ENCODE data around the gene FZR1. TPM values are rescaled to one million over a fixed set of nuclear protein-coding genes. Genes with fewer than 3 reads are reported as not detected.
A peak's percentile ranks its signal among the peaks of the same experiment; 100 is the strongest.

FZR1 gene
- polyA plus RNA-seq, 3 donors, result 7.7 to 44.6 (median 9.4) TPM

DNA sequence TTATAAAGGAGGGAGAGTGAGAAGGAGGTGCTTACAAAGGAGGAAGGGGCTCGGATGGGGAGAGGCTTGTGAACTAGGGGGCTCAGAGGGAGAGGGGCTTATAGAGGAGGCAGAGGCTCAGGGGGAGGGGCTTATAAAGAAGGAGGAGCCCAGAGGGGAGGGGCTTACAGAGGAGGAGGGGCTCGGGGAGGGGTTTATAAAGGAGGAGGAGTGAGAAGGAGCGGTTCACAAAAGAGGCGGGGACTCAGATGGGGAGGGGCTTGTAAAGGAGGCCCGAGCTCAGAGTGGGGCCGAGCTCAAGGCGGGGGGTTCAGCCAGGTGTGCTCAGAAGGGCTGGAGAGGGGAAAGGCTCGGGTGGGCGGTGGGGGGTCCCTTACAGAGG lies 26.3 kb upstream of the FZR1 start:
- no peak overlapping the region for H3K9ac ChIP-seq (ENCODE audit: insufficient read depth, low read length, poor library complexity, severe bottlenecking)
- H3K27ac Mint-ChIP-seq, result peak overlapping the region in 2 of 7 donors; percentile 13 to 66
- H3K27me3 ChIP-seq (ENCODE audit: control insufficient read depth in 2 of 2, insufficient read depth in 2 of 2, low read length in 2 of 2), result no peaks in the 10 kb centered on the region

DNA sequence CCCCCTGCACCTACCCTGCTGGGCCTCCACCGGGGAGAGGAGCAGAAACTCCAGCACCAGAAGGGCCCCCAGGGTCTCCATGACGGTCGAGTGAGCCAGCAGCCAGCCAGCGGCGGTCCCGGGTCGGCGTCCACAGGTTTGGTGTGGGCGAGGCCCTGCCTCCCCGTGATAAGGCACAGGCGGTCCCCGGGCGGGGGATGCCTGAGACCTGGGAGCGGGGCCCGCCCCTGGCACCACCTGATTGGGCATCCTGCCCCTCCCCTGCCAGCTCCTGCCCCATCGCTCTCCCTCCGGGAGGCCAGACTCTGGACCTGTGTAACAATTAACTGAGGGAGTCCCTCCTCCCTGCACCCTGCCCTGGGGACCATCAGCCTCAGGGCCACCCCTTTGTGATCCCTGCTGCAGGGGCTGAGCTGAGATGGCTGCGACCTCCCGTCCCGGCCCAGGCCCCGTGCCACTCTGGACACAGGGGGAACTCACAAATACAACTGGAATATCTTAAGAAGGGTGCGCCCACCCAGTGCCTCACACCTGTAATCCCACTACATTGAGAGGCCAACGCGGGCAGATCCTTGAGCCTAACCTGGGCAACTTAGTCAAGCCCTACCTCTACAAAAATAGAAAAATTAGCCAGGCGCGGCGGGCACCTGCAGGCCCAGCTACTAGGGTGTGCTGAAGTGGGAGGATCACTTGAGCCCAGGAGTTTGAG lies 25.6 kb upstream of the FZR1 start, which contains the start of gene SMIM24:
SMIM24 (minus strand) TSS at position 143 of the 709 bp plus-strand sequence; CDS start at position 81, 62 bp downstream.
- TF ChIP-seq, protein P1, sequence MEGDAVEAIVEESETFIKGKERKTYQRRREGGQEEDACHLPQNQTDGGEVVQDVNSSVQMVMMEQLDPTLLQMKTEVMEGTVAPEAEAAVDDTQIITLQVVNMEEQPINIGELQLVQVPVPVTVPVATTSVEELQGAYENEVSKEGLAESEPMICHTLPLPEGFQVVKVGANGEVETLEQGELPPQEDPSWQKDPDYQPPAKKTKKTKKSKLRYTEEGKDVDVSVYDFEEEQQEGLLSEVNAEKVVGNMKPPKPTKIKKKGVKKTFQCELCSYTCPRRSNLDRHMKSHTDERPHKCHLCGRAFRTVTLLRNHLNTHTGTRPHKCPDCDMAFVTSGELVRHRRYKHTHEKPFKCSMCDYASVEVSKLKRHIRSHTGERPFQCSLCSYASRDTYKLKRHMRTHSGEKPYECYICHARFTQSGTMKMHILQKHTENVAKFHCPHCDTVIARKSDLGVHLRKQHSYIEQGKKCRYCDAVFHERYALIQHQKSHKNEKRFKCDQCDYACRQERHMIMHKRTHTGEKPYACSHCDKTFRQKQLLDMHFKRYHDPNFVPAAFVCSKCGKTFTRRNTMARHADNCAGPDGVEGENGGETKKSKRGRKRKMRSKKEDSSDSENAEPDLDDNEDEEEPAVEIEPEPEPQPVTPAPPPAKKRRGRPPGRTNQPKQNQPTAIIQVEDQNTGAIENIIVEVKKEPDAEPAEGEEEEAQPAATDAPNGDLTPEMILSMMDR (IDR thresholded peaks at IDR 0.05), result no peak
- peaks cover 0 to 6% (median 0%) of the 10 kb centered on the region in 7 donors for H3K9me3 Mint-ChIP-seq
- Histone ChIP-seq H4K20me1 (ENCODE audit: insufficient read depth, low read length) (no peaks in the 10 kb centered on the region), H3K27ac (ENCODE audit: low read depth in 1 of 2, low read length in 2 of 2) (no peak within 1 kb of the TSS), H3K9me3 (replicated peaks in 1 of 2; ENCODE audit: control insufficient read depth in 1 of 2, insufficient read depth in 1 of 2, low read length in 2 of 2) (no peaks in the 10 kb centered on the region), H3K36me3 (replicated peaks in 1 of 2; ENCODE audit: control insufficient read depth in 1 of 2, insufficient read depth in 2 of 2, low read length in 2 of 2) (no peaks in the 10 kb centered on the region), H3K79me2 (ENCODE audit: insufficient read depth, low read length) (no peaks in the 10 kb centered on the region), H3K4me3 (replicated peaks in 1 of 3; ENCODE audit: low read depth in 2 of 3, low read length in 3 of 3) (peak within 1 kb of the TSS in 1 of 3 experiments; percentile 56), H3K27me3 (ENCODE audit: control insufficient read depth in 2 of 2, insufficient read depth in 2 of 2, low read length in 2 of 2) (no peaks in the 10 kb centered on the region), H3K4me1 (ENCODE audit: control insufficient read depth in 1 of 2, insufficient read depth in 2 of 2, low read length in 2 of 2) (peaks cover 9 to 18% of the 10 kb centered on the region in 2 donors), H3K4me2 (replicated peaks; ENCODE audit: extremely low read depth, low read length, poor library complexity, severe bottlenecking) (peak within 1 kb of the TSS; percentile 57), H2AFZ (ENCODE audit: insufficient read depth, low read depth, low read length, poor library complexity, severe bottlenecking) (no peak within 1 kb of the TSS), H3K9ac (ENCODE audit: insufficient read depth, low read length, poor library complexity, severe bottlenecking) (peak within 1 kb of the TSS; percentile 4)
- H3K27me3 Mint-ChIP-seq (ENCODE audit: low read depth in 3 of 3), result peaks cover 2 to 17% (median 14%) of the 10 kb centered on the region in 3 donors
- H3K36me3 Mint-ChIP-seq, result no peaks in the 10 kb centered on the region
- DNase-seq, result no peak
- peaks cover 15% of the 10 kb centered on the region for H3K4me1 Mint-ChIP-seq
- WGBS (ENCODE audit: insufficient coverage), result 64% methylated on average over 17 of the region's 27 CpGs
- H3K27ac Mint-ChIP-seq, result peak within 1 kb of the TSS in 3 of 7 donors; percentile 13 to 66 (median 31)
- intact Hi-C loops (cut with micrococcal nuclease), result no loop called here
- H3K4me3 Mint-ChIP-seq, result no peak within 1 kb of the TSS

More for the DNA sequence above, 26.3 kb upstream of the FZR1 start:
- Histone ChIP-seq H3K79me2 (ENCODE audit: insufficient read depth, low read length) (no peaks in the 10 kb centered on the region), H3K27ac (ENCODE audit: low read depth in 1 of 2, low read length in 2 of 2) (no peak overlapping the region), H3K4me3 (replicated peaks in 1 of 3; ENCODE audit: low read depth in 2 of 3, low read length in 3 of 3) (no peak overlapping the region), H3K4me2 (replicated peaks; ENCODE audit: extremely low read depth, low read length, poor library complexity, severe bottlenecking) (no peak overlapping the region), H3K4me1 (ENCODE audit: control insufficient read depth in 1 of 2, insufficient read depth in 2 of 2, low read length in 2 of 2) (peaks cover 9 to 18% of the 10 kb centered on the region in 2 donors), H4K20me1 (ENCODE audit: insufficient read depth, low read length) (no peaks in the 10 kb centered on the region), H3K36me3 (replicated peaks in 1 of 2; ENCODE audit: control insufficient read depth in 1 of 2, insufficient read depth in 2 of 2, low read length in 2 of 2) (no peaks in the 10 kb centered on the region), H2AFZ (ENCODE audit: insufficient read depth, low read depth, low read length, poor library complexity, severe bottlenecking) (no peak overlapping the region), H3K9me3 (replicated peaks in 1 of 2; ENCODE audit: control insufficient read depth in 1 of 2, insufficient read depth in 1 of 2, low read length in 2 of 2) (no peaks in the 10 kb centered on the region)
- intact Hi-C loops (cut with micrococcal nuclease), result no loop called here
- TF ChIP-seq, protein P1 (IDR thresholded peaks at IDR 0.05), result no peak
- peaks cover 2 to 17% (median 14%) of the 10 kb centered on the region in 3 donors for H3K27me3 Mint-ChIP-seq (ENCODE audit: low read depth in 3 of 3)
- peaks cover 15% of the 10 kb centered on the region for H3K4me1 Mint-ChIP-seq
- WGBS (ENCODE audit: insufficient coverage), result 36% methylated on average over 7 of the region's 9 CpGs
- H3K9me3 Mint-ChIP-seq, result peaks cover 0 to 6% (median 0%) of the 10 kb centered on the region in 7 donors
- no peaks in the 10 kb centered on the region for H3K36me3 Mint-ChIP-seq
- H3K4me3 Mint-ChIP-seq, result no peak overlapping the region
- no peak for DNase-seq

Data from CD14-positive monocyte (primary cell).